PC-3 (cell line): ENCODE data around the gene ZNF680. TPM values are rescaled to one million over a fixed set of nuclear protein-coding genes. Genes with fewer than 3 reads are reported as not detected.
A peak's percentile ranks its signal among the peaks of the same experiment; 100 is the strongest.

Experiments
- ATAC-seq: fragments of 200-7000 bp; cut with Tn5 transposase; 2 replicates; pipeline ENCODE4 v1.9.1; 2020; ENCODE audit warnings: mild to moderate bottlenecking, moderate library complexity
- BruUV-seq: library from RNA; stranded (reverse); fragments of 400-500 nt; replicated peaks from 2 replicates; lab custom pipeline; 2021; lab: Mats Ljungman, UMichigan
- CTCF ChIA-PET: fragments of 300-600 bp; sonication (Branson Sonifier 250); formaldehyde crosslinking; loops from one replicate; lab custom pipeline; 2022; ENCODE audit warnings: antibody characterized with exemption; lab: Charles Lee
- POLR2A ChIA-PET: fragments of 300-600 bp; sonication (Branson Sonifier 250); formaldehyde crosslinking; loops from one replicate; lab custom pipeline; 2022; ENCODE audit warnings: antibody characterized with exemption; ENCODE audit not compliant: unreplicated experiment; lab: Charles Lee
- DNase-seq: peaks from one replicate; pipeline ENCODE4 v3.0.0-alpha.2; 2015
- H2AFZ ChIP-seq: fragments of 300-600 bp; sonication (generic); 2 replicates; pipeline ENCODE4 v1.6.0; 2016; ENCODE audit warnings: antibody characterized with exemption, low read length
- H3F3A ChIP-seq: fragments of 300-600 bp; sonication (generic); one replicate; pipeline ENCODE4 v1.6.0; 2017; ENCODE audit warnings: antibody characterized with exemption, low read length, control low read depth, mild to moderate bottlenecking; ENCODE audit not compliant: unreplicated experiment
- H3K27ac ChIP-seq: fragments of 300-600 bp; sonication (generic); 2 replicates; pipeline ENCODE4 v1.5.1; 2016; ENCODE audit warnings: mild to moderate bottlenecking, low read length
- H3K27me3 ChIP-seq: fragments of 300-600 bp; sonication (generic); 2 replicates; pipeline ENCODE4 v1.6.1; 2016; ENCODE audit warnings: low read length, mixed read lengths
- H3K36me3 ChIP-seq: fragments of 300-600 bp; sonication (generic); 2 replicates; pipeline ENCODE4 v1.6.1; 2016; ENCODE audit warnings: low read depth, mixed run types, low read length, mixed read lengths
- H3K4me1 ChIP-seq: fragments of 300-600 bp; sonication (generic); 2 replicates; pipeline ENCODE4 v1.5.1; 2016; ENCODE audit warnings: low read length; ENCODE audit not compliant: insufficient read depth
- H3K4me2 ChIP-seq: fragments of 300-600 bp; sonication (generic); 2 replicates; pipeline ENCODE4 v1.6.0; 2016; ENCODE audit warnings: low read length
- H3K4me3 ChIP-seq: fragments of 300-600 bp; sonication (generic); 2 replicates; pipeline ENCODE4 v1.5.1; 2016; ENCODE audit warnings: mild to moderate bottlenecking, low read length, mixed read lengths
- H3K79me2 ChIP-seq: fragments of 300-600 bp; sonication (generic); 2 replicates; pipeline ENCODE4 v1.6.1; 2017; ENCODE audit warnings: low read length, mixed read lengths
- H3K9ac ChIP-seq: fragments of 300-600 bp; sonication (generic); 2 replicates; pipeline ENCODE4 v1.6.0; 2016; ENCODE audit warnings: mild to moderate bottlenecking, low read length
- H3K9me2 ChIP-seq: fragments of 300-600 bp; sonication (generic); replicated peaks from 2 replicates; pipeline ENCODE4 v1.6.1; 2016; ENCODE audit warnings: mixed run types, low read length, mixed read lengths
- H3K9me3 ChIP-seq: fragments of 300-600 bp; sonication (generic); 2 replicates; pipeline ENCODE4 v1.6.1; 2016; ENCODE audit warnings: low read length, mixed read lengths
- H4K20me1 ChIP-seq: fragments of 300-600 bp; sonication (generic); 2 replicates; pipeline ENCODE4 v1.6.1; 2016; ENCODE audit warnings: low read length, mixed read lengths
- CTCF ChIP-seq: fragments of 300-600 bp; sonication (generic); conservative IDR thresholded peaks from 2 replicates; pipeline ENCODE4 v1.5.1; 2017; ENCODE audit warnings: antibody characterized with exemption, low read depth, mild to moderate bottlenecking, low read length
- EZH2 ChIP-seq: fragments of 300-600 bp; sonication (generic); IDR thresholded peaks from one replicate; pipeline ENCODE4 v1.6.1; 2017; ENCODE audit warnings: antibody characterized with exemption, mild to moderate bottlenecking, low read length; ENCODE audit not compliant: unreplicated experiment
- EZH2phosphoT487 ChIP-seq: fragments of 300-600 bp; sonication (generic); IDR thresholded peaks from 2 replicates; pipeline ENCODE4 v1.6.1; 2018; ENCODE audit warnings: mild to moderate bottlenecking, antibody characterized with exemption, low read length, borderline replicate concordance
- intact Hi-C: fragments of 100-400 bp; cut with micrococcal nuclease; formaldehyde crosslinking; loops from 2 replicates; pipeline ENCODE4 v1.9.0; 2023
- total RNA-seq: library from RNA; depleted of rRNA; stranded (reverse); fragments of >200 nt; gene quantifications from 2 replicates; pipeline ENCODE4 v1.2.3, GENCODE V29; 2014

Gene ZNF680
- total RNA-seq, 1 experiment from 2014 or later: 8.8 TPM

DNA sequence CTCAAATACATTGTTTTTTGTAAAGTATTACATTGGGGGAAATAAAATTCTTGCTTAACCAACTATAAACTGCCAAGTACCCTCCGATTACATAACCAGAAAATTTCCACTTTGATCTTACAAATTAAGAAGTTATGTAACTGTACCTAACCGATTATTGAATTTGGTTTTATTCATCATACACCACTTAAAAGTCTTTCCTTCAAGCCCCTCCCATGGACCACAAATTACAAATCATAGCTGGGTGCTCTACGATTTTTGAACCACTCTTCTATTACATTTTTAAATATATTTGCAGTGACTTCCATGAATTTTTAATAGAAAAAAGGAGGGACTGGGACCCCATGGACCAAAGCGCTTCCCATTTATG is 630 bp downstream of the ZNF680 start:
- H3F3A ChIP-seq: no peaks in the 10 kb centered on the region
- POLR2A ChIA-PET: interaction anchor here (0.6 kb wide), 1 partner anchor 344 kb away, joined by 6 read pairs; no protein-coding TSS in a partner anchor
- intact Hi-C loops: loop anchor here (2.0 to 10.0 kb wide), 2 partner anchors 103 to 249 kb away; partner anchors contain the start of genes ZNF107 and ZNF736
- H3K27me3 ChIP-seq: no peaks in the 10 kb centered on the region
- peak; percentile 7 for DNase-seq
- peak overlapping the region; percentile 67 for H3K27ac ChIP-seq
- no peaks in the 10 kb centered on the region for H3K4me1 ChIP-seq
- H3K4me2 ChIP-seq: peak overlapping the region; percentile 89
- H3K4me3 ChIP-seq: peak overlapping the region; percentile 98
- H2AFZ ChIP-seq: peak overlapping the region; percentile 80
- H3K9me2 ChIP-seq: no peaks in the 10 kb centered on the region
- peaks cover 9% of the 10 kb centered on the region for H3K9me3 ChIP-seq
- ATAC-seq: no peak; the same call in 1 of the 2 replicates
- CTCF ChIA-PET: no interaction called here
- TF ChIP-seq EZH2phosphoT487 (no peak), EZH2 (no peak)
- peak overlapping the region; percentile 79 for H3K9ac ChIP-seq
- H3K79me2 ChIP-seq: peaks cover 47% of the 10 kb centered on the region
- H4K20me1 ChIP-seq: no peaks in the 10 kb centered on the region
- H3K36me3 ChIP-seq: peaks cover 29% of the 10 kb centered on the region
- BruUV-seq: no TSS peak

DNA sequence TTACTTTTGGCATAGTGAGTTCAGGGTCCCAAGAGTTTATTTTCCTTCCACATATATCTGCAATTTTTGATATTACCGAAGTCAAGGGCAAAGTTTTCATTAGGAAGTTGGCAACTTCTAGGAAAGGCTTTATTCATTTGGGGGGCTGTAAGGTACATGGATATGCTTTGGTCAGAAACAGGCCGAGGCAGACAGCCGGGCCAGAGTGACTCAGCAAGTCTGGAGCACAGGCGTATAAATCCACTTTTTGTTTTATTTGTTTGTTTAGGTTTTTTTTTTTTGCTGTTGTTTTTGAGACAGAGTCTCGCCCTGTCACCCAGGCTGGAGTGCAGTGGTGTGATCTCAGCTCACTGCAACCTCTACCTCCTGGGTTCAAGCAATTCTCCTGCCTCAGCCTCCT is 3.7 kb downstream of the ZNF680 start:
- Histone ChIP-seq H3K9ac (peak overlapping the region; percentile 46; the same call in 1 of the 2 replicates), H2AFZ (no peak overlapping the region), H3K4me3 (no peak overlapping the region), H3K9me2 (no peaks in the 10 kb centered on the region), H3K4me1 (no peaks in the 10 kb centered on the region), H3F3A (no peaks in the 10 kb centered on the region), H3K9me3 (peaks cover 17% of the 10 kb centered on the region), H3K36me3 (peaks cover 42% of the 10 kb centered on the region), H3K4me2 (peak overlapping the region; percentile 27; the same call in 1 of the 2 replicates), H4K20me1 (no peaks in the 10 kb centered on the region), H3K27me3 (no peaks in the 10 kb centered on the region), H3K27ac (peak overlapping the region; percentile 60), H3K79me2 (peaks cover 71% of the 10 kb centered on the region)
- DNase-seq (peak; percentile 21), ATAC-seq (no peak)
- BruUV-seq: no TSS peak
- TF ChIP-seq EZH2phosphoT487 (no peak), CTCF (no peak), EZH2 (no peak)
- CTCF ChIA-PET: no interaction called here
- POLR2A ChIA-PET: no interaction called here
- intact Hi-C loops: loop anchor here (1.0 kb wide), 1 partner anchor 25 kb away; no protein-coding TSS in a partner anchor

DNA sequence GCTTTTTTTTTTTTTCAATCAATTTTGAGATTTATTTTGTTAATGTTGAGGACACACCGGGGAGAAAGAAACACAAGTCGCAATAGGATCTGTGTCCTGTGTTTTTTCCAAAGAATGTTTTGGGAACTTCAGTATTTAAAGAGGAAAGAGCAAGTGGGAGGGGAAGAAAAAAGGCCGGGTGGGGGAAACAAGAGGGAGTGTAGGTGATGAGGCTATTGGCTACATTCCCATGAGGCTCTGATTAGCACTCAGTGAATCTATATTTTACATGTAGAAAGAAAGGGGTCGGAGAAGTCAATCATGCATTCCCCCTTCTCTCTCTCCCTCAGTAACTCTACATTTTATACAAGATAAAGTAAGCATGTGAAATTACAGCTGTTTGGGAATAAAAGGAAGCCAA is 4.1 kb downstream of the ZNF680 start:
- Histone ChIP-seq H3K4me2 (peak overlapping the region; percentile 27; the same call in 1 of the 2 replicates), H3K4me3 (no peak overlapping the region), H3K9ac (peak overlapping the region; percentile 46; the same call in 1 of the 2 replicates), H3K27me3 (no peaks in the 10 kb centered on the region), H3K79me2 (peaks cover 71% of the 10 kb centered on the region), H3K9me2 (no peaks in the 10 kb centered on the region), H2AFZ (no peak overlapping the region), H4K20me1 (no peaks in the 10 kb centered on the region), H3K36me3 (peaks cover 42% of the 10 kb centered on the region), H3K9me3 (peaks cover 17% of the 10 kb centered on the region), H3K27ac (peak overlapping the region; percentile 60), H3F3A (no peaks in the 10 kb centered on the region), H3K4me1 (no peaks in the 10 kb centered on the region)
- TF ChIP-seq EZH2phosphoT487: no peak
- TF ChIP-seq EZH2: no peak
- no peak for TF ChIP-seq CTCF
- ATAC-seq (no peak), DNase-seq (no peak)
- BruUV-seq: no TSS peak
- POLR2A ChIA-PET: no interaction called here
- CTCF ChIA-PET: no interaction called here
- intact Hi-C loops: loop anchor here (1.0 kb wide), 1 partner anchor 24 kb away; no protein-coding TSS in a partner anchor
